GM12878 (cell line): ENCODE measurements around the gene CLCN7. TPM values are rescaled to one million over a fixed set of nuclear protein-coding genes. Genes with fewer than 3 reads are reported as not detected.

Source experiments
- ATAC-seq: fragments of 200-7000 bp; cut with Tn5 transposase; 3 replicates; pipeline ENCODE4 v1.9.1; 2020; ENCODE audit warnings: mild to moderate bottlenecking, moderate library complexity
- BruUV-seq: library from RNA; stranded (reverse); fragments of 400-500 nt; replicated peaks from 2 replicates; lab custom pipeline; 2021; lab: Mats Ljungman, UMichigan
- CTCF ChIA-PET: fragments of 300-600 bp; sonication (Branson Sonifier 250); formaldehyde crosslinking; extraction: SDS; loops from one replicate; lab custom pipeline; 2021; ENCODE audit warnings: inconsistent platforms; lab: Yijun Ruan, JAX
- POLR2A ChIA-PET: fragments of 350-600 bp; formaldehyde crosslinking; extraction: SDS; loops from one replicate; lab custom pipeline; 2021; ENCODE audit warnings: inconsistent platforms; lab: Charles Lee
- RAD21 ChIA-PET: fragments of 300-600 bp; sonication (Branson Sonifier 250); formaldehyde crosslinking; loops from one replicate; lab custom pipeline; 2023; ENCODE audit warnings: antibody characterized with exemption; ENCODE audit not compliant: unreplicated experiment; lab: Charles Lee
- SMC1A ChIA-PET: fragments of 300-600 bp; sonication (Branson Sonifier 250); formaldehyde crosslinking; loops from one replicate; lab custom pipeline; 2023; ENCODE audit not compliant: unreplicated experiment, uncharacterized antibody; lab: Charles Lee
- DNase-seq: peaks from one replicate; pipeline ENCODE4 v3.0.0-alpha.2; 2011; ENCODE audit warnings: low read depth, low spot score
- FAIRE-seq: peaks from 3 replicates; lab custom pipeline; 2011; peaks lifted over from hg19 to GRCh38; lab: Jason Lieb, UNC
- H2AFZ ChIP-seq: 2 replicates; pipeline ENCODE4 v1.6.0; 2011; ENCODE audit warnings: low read depth, low read length, control low read depth; ENCODE audit not compliant: control insufficient read depth
- H3K27ac ChIP-seq: 2 replicates; pipeline ENCODE4 v1.5.1; 2011; ENCODE audit warnings: control low read depth; ENCODE audit not compliant: control insufficient read depth, insufficient read depth
- H3K27me3 ChIP-seq, 2 experiments: replicated peaks in 1 of 2; 2 replicates each; pipeline versions ENCODE4 v1.6.0 to v1.6.1; 2011; ENCODE audit warnings: low read length in 1 of 2; ENCODE audit not compliant: control insufficient read depth in 2 of 2, insufficient read depth in 2 of 2
- H3K36me3 ChIP-seq, 2 experiments: 2 replicates each; pipeline ENCODE4 v1.5.1; 2011; ENCODE audit warnings: low read length in 1 of 2; ENCODE audit not compliant: control insufficient read depth in 2 of 2, insufficient read depth in 2 of 2
- H3K4me1 ChIP-seq: 2 replicates; pipeline ENCODE4 v1.6.1; 2011; ENCODE audit warnings: mild to moderate bottlenecking, low read length, moderate library complexity, mixed read lengths; ENCODE audit not compliant: control insufficient read depth, insufficient read depth
- H3K4me2 ChIP-seq: 2 replicates; pipeline ENCODE4 v1.6.0; 2011; ENCODE audit warnings: control low read depth; ENCODE audit not compliant: control insufficient read depth, insufficient read depth
- H3K4me3 ChIP-seq: fragments of 200-600 bp; sonication (generic); 2 replicates; pipeline ENCODE4 v1.5.1; 2016
- H3K79me2 ChIP-seq: 2 replicates; pipeline ENCODE4 v1.6.0; 2011; ENCODE audit warnings: low read length; ENCODE audit not compliant: control insufficient read depth, insufficient read depth
- H3K9ac ChIP-seq: 2 replicates; pipeline ENCODE4 v1.8.0; 2011; ENCODE audit warnings: low read length, control low read depth, mixed read lengths; ENCODE audit not compliant: control insufficient read depth, insufficient read depth
- H3K9me3 ChIP-seq: replicated peaks from 3 replicates; pipeline ENCODE4 v1.5.1; 2011; ENCODE audit warnings: mild to moderate bottlenecking, low read length; ENCODE audit not compliant: control insufficient read depth, insufficient read depth
- H4K20me1 ChIP-seq: 2 replicates; pipeline ENCODE4 v1.6.0; 2011; ENCODE audit not compliant: control insufficient read depth, insufficient read depth
- CEBPB ChIP-seq, 2 experiments: fragments of 150-350 bp in 1 of 2; IDR thresholded peaks; 2 replicates each; pipeline ENCODE4 v1.6.1; 2012 to 2014; ENCODE audit warnings: low read depth in 2 of 2, low read length in 2 of 2, borderline replicate concordance in 1 of 2, inconsistent platforms in 1 of 2
- CHD2 ChIP-seq: IDR thresholded peaks from 2 replicates; pipeline ENCODE4 v1.6.1; 2011; ENCODE audit warnings: low read depth, low read length, improper control_type of control experiment, borderline replicate concordance
- IKZF2 ChIP-seq, 2 experiments: fragments of 450-650 bp; IDR thresholded peaks; 2 replicates each; pipeline ENCODE4 v1.6.1; 2017; ENCODE audit warnings: mild to moderate bottlenecking in 2 of 2, moderate library complexity in 2 of 2
- JUNB ChIP-seq: IDR thresholded peaks from 2 replicates; pipeline ENCODE4 v1.6.1; 2016; ENCODE audit warnings: antibody characterized with exemption, mild to moderate bottlenecking
- KLF5 ChIP-seq: fragments of 450-650 bp; IDR thresholded peaks from 2 replicates; pipeline ENCODE4 v1.6.1; 2014; ENCODE audit warnings: mild to moderate bottlenecking; ENCODE audit not compliant: partially characterized antibody
- NFYB ChIP-seq: IDR thresholded peaks from 2 replicates; pipeline ENCODE4 v1.6.1; 2011; ENCODE audit warnings: low read depth, mild to moderate bottlenecking, low read length, improper control_type of control experiment, moderate library complexity; ENCODE audit not compliant: insufficient read depth
- NR2C2 ChIP-seq: IDR thresholded peaks from 2 replicates; pipeline ENCODE4 v1.6.1; 2011; ENCODE audit warnings: borderline replicate concordance, low read depth; ENCODE audit not compliant: control insufficient read depth, insufficient read length
- NRF1 ChIP-seq: conservative IDR thresholded peaks from 2 replicates; pipeline ENCODE4 v1.6.1; 2011; ENCODE audit warnings: mild to moderate bottlenecking, low read depth, low read length, improper control_type of control experiment
- SMAD1 ChIP-seq: fragments of 450-650 bp; IDR thresholded peaks from 2 replicates; pipeline ENCODE4 v1.6.1; 2018; ENCODE audit warnings: mild to moderate bottlenecking, low read depth; ENCODE audit not compliant: partially characterized antibody
- SUPT20H ChIP-seq: IDR thresholded peaks from 2 replicates; pipeline ENCODE4 v1.6.1; 2011; ENCODE audit warnings: low read depth, mild to moderate bottlenecking, low read length, moderate library complexity, borderline replicate concordance; ENCODE audit not compliant: control insufficient read depth
- TCF12 ChIP-seq: IDR thresholded peaks from 2 replicates; pipeline ENCODE4 v1.6.1; 2011; ENCODE audit warnings: low read depth, mild to moderate bottlenecking, low read length
- ZBTB4 ChIP-seq: fragments of 450-650 bp; formaldehyde crosslinking; IDR thresholded peaks from 2 replicates; pipeline ENCODE4 v1.4.0; 2022; ENCODE audit warnings: mild to moderate bottlenecking, moderate library complexity
- ZNF592 ChIP-seq: fragments of 450-650 bp; IDR thresholded peaks from 2 replicates; pipeline ENCODE4 v1.6.1; 2017; ENCODE audit warnings: mild to moderate bottlenecking, moderate library complexity
- WGBS: methylation state at CpG from one replicate; pipeline ENCODE4 v1.1.6; 2016; ENCODE audit warnings: low lambda C conversion rate; ENCODE audit not compliant: insufficient replicate concordance, insufficient coverage; ENCODE audit errors: missing lambda C conversion rate; 5-methylcytosine and 5-hydroxymethylcytosine counted together
- in situ Hi-C: fragments of 300-500 bp; cut with MboI; formaldehyde crosslinking; loops from 9 replicates; pipeline ENCODE4 v1.14.3; 2018; ENCODE audit warnings: mixed read lengths
- intact Hi-C: fragments of 100-400 bp; cut with micrococcal nuclease; formaldehyde crosslinking; loops from one replicate; pipeline ENCODE4 v1.14.2; 2022; ENCODE audit not compliant: unreplicated experiment
- polyA plus RNA-seq, 11 experiments: library from polyadenylated mRNA; depleted of rRNA in 4 of 11; unstranded in 6 of 11; stranded (reverse) in 5 of 11; fragments of >200 nt; fragmentation: Nextera tagmentation in 4 of 11; fragmentation: Illumina TruSeq in 1 of 11; extraction: Ambion mirVana in 4 of 11; extraction: Trizol in 1 of 11; gene quantifications; 1 replicate in 1 of 11; 2 replicates in 10 of 11; pipeline versions ENCODE4 v1.2.1 to v1.2.3, GENCODE V29; 2011 to 2016; ENCODE audit warnings: inconsistent platforms in 2 of 11, missing spikeins in 2 of 11, low read depth in 1 of 11
- total RNA-seq, 4 experiments: library from RNA; depleted of rRNA in 3 of 4; stranded (reverse); fragments of >200 nt in 3 of 4; fragmentation: Illumina TruSeq in 1 of 4; extraction: Trizol in 1 of 4; gene quantifications; 2 replicates each; pipeline versions ENCODE4 v1.2.1 to v1.2.3, GENCODE V29; 2013 to 2021

The CLCN7 gene
- total and polyA plus RNA-seq, 10 of the 15 experiments (the other 5 are each of a cell fraction or from before 2014, with no cell fraction given), result 0.04 to 62.5 (median 19.9) TPM

- ChIA-PET POLR2A (interaction anchor here (0.9 to 1.8 kb wide), 8 partner anchors 9 to 50 kb away, joined by 3 to 7 read pairs (median 4); partner anchors contain the start of genes TELO2 and UQCC4), CTCF (interaction anchor here (0.6 to 1.2 kb wide), 3 partner anchors 42 to 810 kb away, joined by 3 to 4 read pairs (median 3); partner anchors contain the start of gene MAPK8IP3), SMC1A (interaction anchor here (0.9 kb wide), 1 partner anchor 50 kb away, joined by 3 read pairs; the partner anchor contains the start of gene UQCC4), RAD21 (no interaction called here)
- Histone ChIP-seq H3K27me3 (no peaks in the 10 kb centered on the region), H3K4me3 (peak overlapping the region; percentile 41; the same call in 1 of the 2 replicates), H4K20me1 (no peaks in the 10 kb centered on the region), H2AFZ (no peak overlapping the region; the same call in 1 of the 2 replicates), H3K79me2 (peaks cover 59% of the 10 kb centered on the region), H3K4me1 (peaks cover 20% of the 10 kb centered on the region), H3K27ac (peak overlapping the region; percentile 92), H3K9ac (peak overlapping the region; percentile 75), H3K9me3 (no peaks in the 10 kb centered on the region), H3K36me3 (no peaks in the 10 kb centered on the region), H3K4me2 (peak overlapping the region; percentile 87)
- peak; percentile 70 for ATAC-seq
- no TSS peak for BruUV-seq
- no peak for DNase-seq
- peak; percentile 31 for FAIRE-seq
- WGBS, result 60% methylated on average over 14 of the region's 14 CpGs
- intact Hi-C loops (loop anchor here (5.0 kb wide), 1 partner anchor 48 kb away; the partner anchor contains the start of gene UQCC4), in situ Hi-C loops (no loop called here)
- no peak for TF ChIP-seq JUNB
- TF ChIP-seq ZBTB4 (CRISPR knock-in tag), result no peak
- no peak for TF ChIP-seq KLF5
- TF ChIP-seq NFYB, result no peak
- peak; percentile 25 to 40; a peak in 3 of 4 replicates for TF ChIP-seq IKZF2 (IDR thresholded peaks at IDR 0.05)
- TF ChIP-seq TCF12, result no peak
- no peak for TF ChIP-seq NRF1
- no peak for TF ChIP-seq ZNF592
- TF ChIP-seq SMAD1, result no peak
- TF ChIP-seq CEBPB (IDR thresholded peaks at IDR 0.05; ENCODE audit: borderline replicate concordance in 1 of 2, low read depth in 2 of 2, low read length in 2 of 2), result no peak
- no peak; the same call in 1 of the 2 replicates for TF ChIP-seq CHD2
- no peak for TF ChIP-seq SUPT20H
- TF ChIP-seq NR2C2, result no peak
Measured at GRCh38 chr16:1470481-1471251, 4.2 kb downstream of the CLCN7 start.
